Peyer's patch (tissue), 4 donors: ENCODE data around the gene VRK1. TPM values are rescaled to one million over a fixed set of nuclear protein-coding genes. Genes with fewer than 3 reads are reported as not detected.

ENCODE experiments used
- DNase-seq, 3 donors: peaks; one replicate each; pipeline ENCODE4 v3.0.0-alpha.2; 2017 to 2019
- H3K27ac ChIP-seq, 4 donors: fragments of 200-600 bp; sonication (generic); one replicate each; pipeline ENCODE4 v1.5.1; 2016 to 2019
- H3K27me3 ChIP-seq, 2 donors: fragments of 200-600 bp; sonication (generic); one replicate each; pipeline ENCODE4 v1.5.1; 2019
- H3K36me3 ChIP-seq, 3 donors: fragments of 200-600 bp; sonication (generic); one replicate each; pipeline ENCODE4 v1.5.1; 2016 to 2019
- H3K4me1 ChIP-seq, 4 donors: fragments of 200-600 bp; sonication (generic); one replicate each; pipeline ENCODE4 v1.5.1; 2016 to 2019
- H3K4me3 ChIP-seq, 4 donors: fragments of 200-600 bp; sonication (generic); 1 replicate in 3 of 4; 2 replicates in 1 of 4; pipeline ENCODE4 v1.5.1; 2016 to 2019; ENCODE audit warnings: mild to moderate bottlenecking in 1 of 4
- H3K9me3 ChIP-seq, 4 donors: fragments of 200-600 bp; sonication (generic); one replicate each; pipeline ENCODE4 v1.5.1; 2016 to 2019; ENCODE audit warnings: mild to moderate bottlenecking in 1 of 4
- POLR2A ChIP-seq, 2 donors: fragments of 450-650 bp; IDR thresholded peaks; one replicate each; pipeline ENCODE4 v1.5.1; 2017; ENCODE audit warnings: antibody characterized with exemption in 2 of 2, mild to moderate bottlenecking in 2 of 2, moderate library complexity in 2 of 2
- total RNA-seq, 4 donors: library from RNA; depleted of rRNA; stranded (reverse); fragments of >200 nt; gene quantifications; one replicate each; pipeline ENCODE4 v1.1.0, GENCODE V29; 2016
- TF ChIP-seq, protein P1 (sequence below), 6 experiments: fragments of 450-650 bp in 4 of 6; fragments of 200-600 bp in 2 of 6; sonication (generic) in 1 of 6; IDR thresholded peaks; one replicate each; pipeline ENCODE4 v1.5.1; 2017 to 2019; ENCODE audit warnings: antibody characterized with exemption in 6 of 6, mild to moderate bottlenecking in 3 of 6, moderate library complexity in 1 of 6

Gene VRK1
- total RNA-seq, 4 donors from 2014 or later, result 6.6 to 54.5 (median 8.3) TPM

DNA sequence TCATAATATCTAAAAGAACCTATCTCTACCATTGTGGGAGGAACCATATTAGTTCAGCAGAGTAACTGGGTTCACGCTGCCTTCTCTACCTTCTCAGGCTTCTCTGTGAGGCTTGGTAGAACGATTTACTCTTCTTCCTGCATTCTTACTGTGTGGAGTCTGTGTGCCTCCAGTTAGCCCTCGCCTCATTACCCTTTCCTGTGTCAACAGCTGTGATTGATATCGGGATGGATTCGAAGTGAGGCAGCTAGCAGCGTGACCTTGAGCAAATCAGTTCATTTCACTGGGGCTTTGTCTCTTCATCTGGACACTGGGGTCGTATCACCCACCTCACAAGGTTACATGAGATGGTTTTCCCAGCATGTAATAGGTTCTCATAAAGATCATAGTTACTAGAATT is 4.6 kb upstream of the VRK1 start:
- no peak for DNase-seq
- H3K4me3 ChIP-seq, result no peak overlapping the region
- no peak for TF ChIP-seq POLR2A (IDR thresholded peaks at IDR 0.05)
- TF ChIP-seq, protein P1, sequence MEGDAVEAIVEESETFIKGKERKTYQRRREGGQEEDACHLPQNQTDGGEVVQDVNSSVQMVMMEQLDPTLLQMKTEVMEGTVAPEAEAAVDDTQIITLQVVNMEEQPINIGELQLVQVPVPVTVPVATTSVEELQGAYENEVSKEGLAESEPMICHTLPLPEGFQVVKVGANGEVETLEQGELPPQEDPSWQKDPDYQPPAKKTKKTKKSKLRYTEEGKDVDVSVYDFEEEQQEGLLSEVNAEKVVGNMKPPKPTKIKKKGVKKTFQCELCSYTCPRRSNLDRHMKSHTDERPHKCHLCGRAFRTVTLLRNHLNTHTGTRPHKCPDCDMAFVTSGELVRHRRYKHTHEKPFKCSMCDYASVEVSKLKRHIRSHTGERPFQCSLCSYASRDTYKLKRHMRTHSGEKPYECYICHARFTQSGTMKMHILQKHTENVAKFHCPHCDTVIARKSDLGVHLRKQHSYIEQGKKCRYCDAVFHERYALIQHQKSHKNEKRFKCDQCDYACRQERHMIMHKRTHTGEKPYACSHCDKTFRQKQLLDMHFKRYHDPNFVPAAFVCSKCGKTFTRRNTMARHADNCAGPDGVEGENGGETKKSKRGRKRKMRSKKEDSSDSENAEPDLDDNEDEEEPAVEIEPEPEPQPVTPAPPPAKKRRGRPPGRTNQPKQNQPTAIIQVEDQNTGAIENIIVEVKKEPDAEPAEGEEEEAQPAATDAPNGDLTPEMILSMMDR (IDR thresholded peaks at IDR 0.05), result no peak
- peaks cover 0 to 2% (median 0%) of the 10 kb centered on the region in 4 donors for H3K4me1 ChIP-seq
- no peaks in the 10 kb centered on the region for H3K36me3 ChIP-seq
- H3K27me3 ChIP-seq, result no peaks in the 10 kb centered on the region
- H3K9me3 ChIP-seq, result no peaks in the 10 kb centered on the region
- no peak overlapping the region for H3K27ac ChIP-seq

DNA sequence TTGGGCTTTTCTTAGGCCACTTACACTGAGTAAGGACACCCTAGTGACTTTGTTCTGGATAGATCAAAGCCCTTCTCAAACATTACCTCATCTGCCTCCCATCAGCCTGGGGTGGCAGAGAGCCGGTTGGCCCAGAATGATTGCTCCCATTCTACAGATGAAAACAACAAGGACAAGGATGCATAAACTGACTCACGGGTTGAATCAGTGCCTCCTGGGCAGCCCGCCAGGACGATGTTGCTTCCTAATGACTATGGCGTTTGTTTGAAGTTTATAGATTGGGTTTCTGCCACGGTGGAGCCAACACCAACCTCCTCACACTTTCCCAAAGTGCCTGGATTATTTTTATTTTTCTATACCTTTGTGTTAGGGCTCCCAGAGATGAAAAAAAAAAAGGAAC is 3.6 kb upstream of the VRK1 start:
- Histone ChIP-seq H3K27ac (no peak overlapping the region), H3K9me3 (no peaks in the 10 kb centered on the region), H3K4me3 (no peak overlapping the region), H3K4me1 (peaks cover 0 to 7% (median 2%) of the 10 kb centered on the region in 4 donors), H3K27me3 (no peaks in the 10 kb centered on the region), H3K36me3 (no peaks in the 10 kb centered on the region)
- no peak for DNase-seq
- no peak for TF ChIP-seq POLR2A (IDR thresholded peaks at IDR 0.05)
- TF ChIP-seq, protein P1 (IDR thresholded peaks at IDR 0.05), result no peak

DNA sequence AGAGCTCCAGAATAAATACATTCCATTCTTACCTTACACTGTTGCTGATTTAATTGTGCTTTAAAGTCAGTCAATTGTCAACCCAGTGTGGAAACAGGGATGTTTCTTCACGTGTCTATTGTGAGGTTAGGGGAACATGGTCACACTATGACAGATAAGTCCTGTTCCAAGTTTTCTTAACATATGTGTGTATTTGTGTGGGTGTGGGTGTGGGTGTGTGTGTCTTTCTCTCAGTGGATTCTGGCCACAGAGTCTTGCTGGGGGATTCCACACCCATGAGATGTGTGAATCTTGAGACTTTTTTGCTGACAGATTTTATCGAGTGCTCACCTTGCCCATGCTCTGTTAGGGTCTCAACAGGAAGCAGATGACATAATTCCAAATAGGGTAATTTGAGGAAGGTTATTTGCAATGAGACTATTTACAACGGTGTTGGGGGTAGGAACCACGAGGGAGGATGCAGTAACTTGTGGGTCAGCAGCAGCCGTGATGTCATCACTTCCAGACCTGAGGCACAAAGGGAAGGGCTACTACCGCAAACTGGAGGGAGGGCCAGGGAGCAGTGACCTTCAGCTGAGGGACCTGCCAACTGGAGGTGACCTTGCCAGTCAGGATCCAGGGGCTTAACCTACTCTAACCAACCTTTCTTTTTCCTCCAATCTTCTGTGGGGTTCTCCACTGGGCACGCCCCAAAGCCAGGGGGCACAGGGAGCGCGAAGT is 1.9 kb upstream of the VRK1 start:
- no peak for TF ChIP-seq POLR2A (IDR thresholded peaks at IDR 0.05)
- TF ChIP-seq, protein P1 (IDR thresholded peaks at IDR 0.05), result no peak
- no peak for DNase-seq
- peaks cover 0 to 7% (median 2%) of the 10 kb centered on the region in 4 donors for H3K4me1 ChIP-seq
- H3K9me3 ChIP-seq, result no peaks in the 10 kb centered on the region
- no peak overlapping the region for H3K4me3 ChIP-seq
- H3K27me3 ChIP-seq, result no peaks in the 10 kb centered on the region
- H3K36me3 ChIP-seq, result no peaks in the 10 kb centered on the region
- no peak overlapping the region for H3K27ac ChIP-seq

- H3K27ac ChIP-seq, result peak overlapping the region; percentile 51 to 74 (median 58)
- H3K4me3 ChIP-seq, result peak overlapping the region; percentile 75 to 99 (median 88)
- no peaks in the 10 kb centered on the region for H3K9me3 ChIP-seq
- TF ChIP-seq, protein P1 (IDR thresholded peaks at IDR 0.05), result no peak
- no peak for TF ChIP-seq POLR2A (IDR thresholded peaks at IDR 0.05)
- H3K27me3 ChIP-seq, result no peaks in the 10 kb centered on the region
- no peaks in the 10 kb centered on the region for H3K36me3 ChIP-seq
- H3K4me1 ChIP-seq, result peaks cover 0 to 7% (median 2%) of the 10 kb centered on the region in 4 donors
- peak in 2 of 3 donors; percentile 48 to 49 for DNase-seq
These were observed 584 bp downstream of the VRK1 start for GRCh38 chr14:96797582-96798349.

- no peaks in the 10 kb centered on the region for H3K27me3 ChIP-seq
- DNase-seq, result no peak
- TF ChIP-seq POLR2A (IDR thresholded peaks at IDR 0.05), result no peak
- TF ChIP-seq, protein P1 (IDR thresholded peaks at IDR 0.05), result no peak
- H3K4me1 ChIP-seq, result peaks cover 0 to 7% (median 2%) of the 10 kb centered on the region in 4 donors
- no peaks in the 10 kb centered on the region for H3K9me3 ChIP-seq
- H3K27ac ChIP-seq, result no peak overlapping the region
- H3K4me3 ChIP-seq, result no peak overlapping the region
- H3K36me3 ChIP-seq, result no peaks in the 10 kb centered on the region
These were observed 1.8 kb downstream of the VRK1 start for GRCh38 chr14:96798956-96799355.
